GM19455 (cell line): ENCODE results near the gene KLC1.

Experiments used
- ATAC-seq: cut with Tn5 transposase; IDR thresholded peaks from one replicate; pipeline ENCODE4 v1.9.1; 2021; ENCODE audit not compliant: unreplicated experiment

KLC1 gene

DNA sequence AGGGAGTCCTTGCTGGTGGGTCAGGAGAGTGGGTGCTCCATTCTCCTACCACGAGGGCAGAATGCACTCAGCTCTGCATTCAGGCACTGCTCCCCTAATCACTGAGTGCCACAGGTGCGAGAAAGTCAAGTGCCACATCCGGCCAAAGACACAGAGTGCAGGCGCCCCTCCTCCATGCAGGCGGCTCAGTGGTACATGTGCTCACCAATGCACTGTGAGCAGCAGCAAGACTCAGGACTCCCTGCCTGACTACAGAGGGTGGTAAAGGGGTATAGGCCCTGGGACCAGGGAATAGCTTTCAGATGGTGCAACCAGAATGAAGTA is 119.5 kb downstream of the KLC1 start:
- ATAC-seq = no peak

DNA sequence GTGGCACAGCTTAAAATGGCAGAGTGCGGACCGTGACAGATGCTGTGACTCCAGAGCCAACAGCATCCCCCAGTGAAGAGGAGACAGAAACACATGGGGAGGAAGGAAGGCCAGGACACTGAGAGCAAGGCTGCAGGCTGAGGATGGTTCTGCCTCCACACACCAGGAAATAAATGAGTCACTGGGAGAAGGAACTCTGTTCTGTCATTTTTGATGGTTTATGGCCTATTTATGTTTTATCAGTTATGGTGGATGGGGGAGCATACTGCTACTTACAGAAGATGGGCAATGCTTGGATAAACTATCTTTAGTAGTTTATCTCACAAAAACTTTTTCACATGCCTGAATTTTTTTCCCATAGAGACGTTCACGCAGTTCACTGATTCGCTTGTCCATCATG is 120.4 kb downstream of the KLC1 start:
- ATAC-seq = no peak

DNA sequence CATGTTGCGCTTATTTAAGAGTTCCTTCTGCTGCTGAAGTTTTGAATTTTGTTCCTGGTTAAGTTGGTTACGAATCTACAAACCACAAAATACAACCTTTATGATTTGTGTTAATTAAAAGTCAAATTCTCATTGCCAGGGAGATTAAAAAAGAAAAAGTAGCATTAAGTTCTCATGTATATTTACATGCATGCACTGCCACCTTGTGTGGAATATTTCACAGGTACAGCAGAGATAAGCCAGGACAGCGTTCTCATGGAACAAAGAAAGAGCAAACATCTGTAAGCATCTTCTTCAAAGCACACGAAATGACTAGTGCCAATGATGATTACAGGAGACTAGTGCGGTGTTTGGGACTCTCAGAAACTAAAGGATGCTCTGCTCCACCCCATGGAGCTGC is 120.8 kb downstream of the KLC1 start:
- no peak for ATAC-seq
